ENCODE results near the gene PAH. TPM values are rescaled to one million over a fixed set of nuclear protein-coding genes. Genes with fewer than 3 reads are reported as not detected.

Gene PAH
- polyA plus RNA-seq, 1 of the 3 experiments (the other 2 are of a cell fraction), result not detected

- Histone ChIP-seq H3K36me3 (replicated peaks in 1 of 2; ENCODE audit: control insufficient read depth in 1 of 2, insufficient read depth in 2 of 2, low read length in 1 of 2) (no peaks in the 10 kb centered on the region), H3K4me3 (ENCODE audit: low read depth in 2 of 2, low read length in 1 of 2) (no peak overlapping the region), H3K79me2 (ENCODE audit: insufficient read depth) (no peaks in the 10 kb centered on the region), H3K4me1 (ENCODE audit: control insufficient read depth in 1 of 2, insufficient read depth in 2 of 2, low read depth in 1 of 2, low read length in 1 of 2) (no peaks in the 10 kb centered on the region; a peak in 1 of 4 replicates), H3K27ac (ENCODE audit: low read depth in 2 of 2, low read length in 1 of 2) (no peak overlapping the region), H3K4me2 (no peak overlapping the region), H3F3A (replicated peaks; ENCODE audit: insufficient read depth) (no peaks in the 10 kb centered on the region), H4K20me1 (ENCODE audit: insufficient read depth) (no peaks in the 10 kb centered on the region), H3K27me3 (ENCODE audit: insufficient read depth) (no peaks in the 10 kb centered on the region), H3K9ac (no peak overlapping the region), H2AFZ (ENCODE audit: low read depth) (no peak overlapping the region), H3K9me2 (no peaks in the 10 kb centered on the region), H3K9me3 (no peaks in the 10 kb centered on the region)
- CTCF ChIA-PET, result interaction anchor here (0.6 to 2.8 kb wide), 2 partner anchors 30 to 248 kb away, joined by 3 to 13 read pairs; no protein-coding TSS in a partner anchor
- no peak for TF ChIP-seq ELF1 (IDR thresholded peaks at IDR 0.05)
- TF ChIP-seq FOSL2 (IDR thresholded peaks at IDR 0.05; ENCODE audit: borderline replicate concordance, low read depth), result no peak
- no peak for TF ChIP-seq REST (IDR thresholded peaks at IDR 0.05; ENCODE audit: low read depth, low read length)
- no peak for TF ChIP-seq POLR2AphosphoS5 (IDR thresholded peaks at IDR 0.05; ENCODE audit: low read depth, low read length)
- no peak for TF ChIP-seq RFX5 (IDR thresholded peaks at IDR 0.05; ENCODE audit: low read length)
- no peak for TF ChIP-seq USF2 (IDR thresholded peaks at IDR 0.05; ENCODE audit: borderline replicate concordance, low read depth, low read length)
- TF ChIP-seq CTCF (IDR thresholded peaks at IDR 0.05), result no peak
- POLR2A ChIA-PET, result no interaction called here
- DNase-seq, result no peak
- 22% methylated on average over 2 of the region's 2 CpGs for WGBS (ENCODE audit: low lambda C conversion rate)
Measured at GRCh38 chr12:102918840-102919239, 1.8 kb upstream of the PAH start.

- H4K20me1 ChIP-seq (ENCODE audit: insufficient read depth), result no peaks in the 10 kb centered on the region
- H3K9me2 ChIP-seq, result no peaks in the 10 kb centered on the region
- no peak overlapping the region for H2AFZ ChIP-seq (ENCODE audit: low read depth)
- no peaks in the 10 kb centered on the region; a peak in 1 of 4 replicates for H3K4me1 ChIP-seq (ENCODE audit: control insufficient read depth in 1 of 2, insufficient read depth in 2 of 2, low read depth in 1 of 2, low read length in 1 of 2)
- H3K27ac ChIP-seq (ENCODE audit: low read depth in 2 of 2, low read length in 1 of 2), result no peak overlapping the region
- H3K79me2 ChIP-seq (ENCODE audit: insufficient read depth), result no peaks in the 10 kb centered on the region
- H3K9ac ChIP-seq, result no peak overlapping the region
- no peak for TF ChIP-seq MXI1 (IDR thresholded peaks at IDR 0.05; ENCODE audit: low read depth, low read length)
- no peak for TF ChIP-seq NRF1 (IDR thresholded peaks at IDR 0.05; ENCODE audit: low read depth, low read length)
- TF ChIP-seq FOSL2 (IDR thresholded peaks at IDR 0.05; ENCODE audit: borderline replicate concordance, low read depth), result no peak
- no peak for TF ChIP-seq RXRA (IDR thresholded peaks at IDR 0.05; ENCODE audit: borderline replicate concordance, low read depth)
- CTCF ChIA-PET, result interaction anchor here (0.9 kb wide), 1 partner anchor 33 kb away, joined by 3 read pairs; no protein-coding TSS in a partner anchor
- no peak overlapping the region for H3K4me3 ChIP-seq (ENCODE audit: low read depth in 2 of 2, low read length in 1 of 2)
- no peaks in the 10 kb centered on the region for H3K27me3 ChIP-seq (ENCODE audit: insufficient read depth)
- H3K9me3 ChIP-seq, result no peaks in the 10 kb centered on the region
- no peaks in the 10 kb centered on the region for H3K36me3 ChIP-seq (replicated peaks in 1 of 2; ENCODE audit: control insufficient read depth in 1 of 2, insufficient read depth in 2 of 2, low read length in 1 of 2)
- no peak for DNase-seq
- H3F3A ChIP-seq (replicated peaks; ENCODE audit: insufficient read depth), result no peaks in the 10 kb centered on the region
- H3K4me2 ChIP-seq, result no peak overlapping the region
- POLR2A ChIA-PET, result no interaction called here
- WGBS (ENCODE audit: low lambda C conversion rate), result 19% methylated on average over 5 of the region's 5 CpGs
Measured at GRCh38 chr12:102916252-102917025, 605 bp downstream of the PAH start.

All from SK-N-SH (cell line).